ENCODE data around the gene ERBB4.

Gene ERBB4

DNA sequence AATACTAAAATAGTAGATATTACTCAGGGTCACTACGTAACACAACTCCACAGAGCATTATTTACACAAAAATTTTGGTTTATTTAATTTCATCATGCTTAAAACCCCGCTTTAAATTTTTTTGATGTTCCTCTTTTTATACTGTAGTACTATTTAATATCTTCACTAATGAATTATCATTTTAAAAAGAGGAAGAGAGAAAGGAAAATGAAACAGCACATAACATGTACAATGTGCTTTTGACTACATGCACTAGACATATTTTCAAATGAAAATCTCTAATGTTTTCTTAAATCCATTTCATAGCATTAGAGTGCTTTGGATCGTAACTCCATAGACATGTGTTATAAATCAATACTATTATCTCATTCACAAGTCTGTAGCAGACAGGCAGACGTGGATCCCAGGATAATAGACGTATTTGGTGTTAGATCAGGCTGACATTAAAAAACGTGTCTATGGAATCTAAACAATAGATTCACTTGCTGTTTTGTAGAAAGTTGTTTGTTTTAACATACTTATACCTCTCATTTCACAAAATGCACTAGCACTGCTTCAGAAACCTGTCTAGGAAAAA lies 1085.2 kb downstream of the ERBB4 start:
- H3K4me3 ChIP-seq (ENCODE audit: low read depth in 1 of 2, low read length in 1 of 2): no peak overlapping the region
- H3K4me1 ChIP-seq (ENCODE audit: control insufficient read depth in 1 of 2, insufficient read depth in 1 of 2, low read depth in 1 of 2, low read length in 1 of 2): no peaks in the 10 kb centered on the region

DNA sequence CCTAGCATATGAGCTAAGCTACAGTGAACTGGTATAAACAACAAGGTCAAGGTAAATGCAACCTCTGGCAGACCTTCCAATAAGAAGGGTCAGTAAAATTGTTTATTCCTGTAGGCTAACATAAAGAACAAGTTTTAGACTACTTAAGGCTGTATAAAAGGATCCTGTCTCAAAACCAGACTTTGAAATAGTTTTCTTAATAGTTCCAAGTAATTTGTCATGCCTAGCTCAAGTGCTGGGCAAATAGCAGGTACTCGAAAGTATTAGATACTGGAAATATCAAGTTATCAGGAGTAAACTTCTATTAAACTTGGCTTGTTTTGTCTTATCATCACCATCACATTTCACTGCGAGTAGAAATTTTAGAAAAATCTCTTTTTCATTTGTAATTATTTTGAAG lies 1087.0 kb downstream of the ERBB4 start:
- no peaks in the 10 kb centered on the region for H3K9me3 ChIP-seq
- H3K27ac ChIP-seq: no peak overlapping the region
- H3K4me3 ChIP-seq (ENCODE audit: low read depth in 1 of 2, low read length in 1 of 2): no peak overlapping the region
- no peaks in the 10 kb centered on the region for H3K36me3 ChIP-seq
- H3K4me1 ChIP-seq (ENCODE audit: control insufficient read depth in 1 of 2, insufficient read depth in 1 of 2, low read depth in 1 of 2, low read length in 1 of 2): no peaks in the 10 kb centered on the region
- H3K27me3 ChIP-seq: no peaks in the 10 kb centered on the region
- TF ChIP-seq, protein P1, sequence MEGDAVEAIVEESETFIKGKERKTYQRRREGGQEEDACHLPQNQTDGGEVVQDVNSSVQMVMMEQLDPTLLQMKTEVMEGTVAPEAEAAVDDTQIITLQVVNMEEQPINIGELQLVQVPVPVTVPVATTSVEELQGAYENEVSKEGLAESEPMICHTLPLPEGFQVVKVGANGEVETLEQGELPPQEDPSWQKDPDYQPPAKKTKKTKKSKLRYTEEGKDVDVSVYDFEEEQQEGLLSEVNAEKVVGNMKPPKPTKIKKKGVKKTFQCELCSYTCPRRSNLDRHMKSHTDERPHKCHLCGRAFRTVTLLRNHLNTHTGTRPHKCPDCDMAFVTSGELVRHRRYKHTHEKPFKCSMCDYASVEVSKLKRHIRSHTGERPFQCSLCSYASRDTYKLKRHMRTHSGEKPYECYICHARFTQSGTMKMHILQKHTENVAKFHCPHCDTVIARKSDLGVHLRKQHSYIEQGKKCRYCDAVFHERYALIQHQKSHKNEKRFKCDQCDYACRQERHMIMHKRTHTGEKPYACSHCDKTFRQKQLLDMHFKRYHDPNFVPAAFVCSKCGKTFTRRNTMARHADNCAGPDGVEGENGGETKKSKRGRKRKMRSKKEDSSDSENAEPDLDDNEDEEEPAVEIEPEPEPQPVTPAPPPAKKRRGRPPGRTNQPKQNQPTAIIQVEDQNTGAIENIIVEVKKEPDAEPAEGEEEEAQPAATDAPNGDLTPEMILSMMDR (IDR thresholded peaks at IDR 0.05): no peak

More for the DNA sequence above, 1085.2 kb downstream of the ERBB4 start:
- no peak overlapping the region for H3K27ac ChIP-seq
- no peaks in the 10 kb centered on the region for H3K27me3 ChIP-seq
- H3K36me3 ChIP-seq: no peaks in the 10 kb centered on the region
- H3K9me3 ChIP-seq: no peaks in the 10 kb centered on the region
- TF ChIP-seq, protein P1 (IDR thresholded peaks at IDR 0.05): no peak

DNA sequence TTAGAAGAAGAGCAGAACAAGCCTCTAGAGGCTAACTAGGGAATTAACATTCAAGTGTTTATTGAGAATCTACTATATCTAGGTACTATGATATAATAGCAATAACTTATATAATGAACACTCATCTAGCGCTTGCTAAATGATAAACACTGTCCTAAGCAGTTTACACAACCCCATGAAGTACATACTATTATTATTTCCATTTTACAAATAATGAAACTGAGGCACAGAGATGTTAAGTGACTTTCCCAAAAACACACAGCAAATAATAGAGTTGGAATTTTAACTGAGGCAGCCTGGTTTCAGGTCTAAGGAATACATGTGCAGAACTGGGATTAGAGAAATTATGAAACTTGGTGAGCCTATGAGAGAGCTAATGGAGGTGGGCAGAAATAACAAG lies 1088.8 kb downstream of the ERBB4 start:
- Histone ChIP-seq H3K27ac (no peak overlapping the region), H3K9me3 (no peaks in the 10 kb centered on the region), H3K4me3 (ENCODE audit: low read depth in 1 of 2, low read length in 1 of 2) (no peak overlapping the region), H3K27me3 (no peaks in the 10 kb centered on the region), H3K36me3 (no peaks in the 10 kb centered on the region), H3K4me1 (ENCODE audit: control insufficient read depth in 1 of 2, insufficient read depth in 1 of 2, low read depth in 1 of 2, low read length in 1 of 2) (no peaks in the 10 kb centered on the region)
- TF ChIP-seq, protein P1 (IDR thresholded peaks at IDR 0.05): no peak

DNA sequence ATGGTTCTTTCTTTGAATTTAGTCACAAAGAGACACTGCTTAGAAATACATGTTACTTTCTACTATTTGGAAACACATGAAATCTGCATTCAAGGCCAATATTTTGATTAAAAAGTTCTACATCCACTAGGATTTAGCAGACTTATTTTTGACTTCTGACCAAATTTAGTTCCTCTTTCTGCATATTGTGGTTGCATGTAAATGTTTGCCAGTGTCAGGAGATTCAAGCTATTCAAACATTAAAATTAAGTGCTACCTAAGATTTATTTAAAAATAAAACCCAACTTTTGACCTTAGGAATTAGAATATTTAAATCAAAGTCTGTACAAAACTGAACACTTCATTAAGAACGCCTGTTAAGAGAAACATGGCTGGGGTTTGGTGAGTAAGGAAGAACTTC lies 1091.1 kb downstream of the ERBB4 start:
- H3K4me1 ChIP-seq (ENCODE audit: control insufficient read depth in 1 of 2, insufficient read depth in 1 of 2, low read depth in 1 of 2, low read length in 1 of 2): no peaks in the 10 kb centered on the region
- no peak overlapping the region for H3K27ac ChIP-seq
- TF ChIP-seq, protein P1 (IDR thresholded peaks at IDR 0.05): no peak
- no peaks in the 10 kb centered on the region for H3K36me3 ChIP-seq
- no peaks in the 10 kb centered on the region for H3K9me3 ChIP-seq
- H3K4me3 ChIP-seq (ENCODE audit: low read depth in 1 of 2, low read length in 1 of 2): no peak overlapping the region
- no peaks in the 10 kb centered on the region for H3K27me3 ChIP-seq

DNA sequence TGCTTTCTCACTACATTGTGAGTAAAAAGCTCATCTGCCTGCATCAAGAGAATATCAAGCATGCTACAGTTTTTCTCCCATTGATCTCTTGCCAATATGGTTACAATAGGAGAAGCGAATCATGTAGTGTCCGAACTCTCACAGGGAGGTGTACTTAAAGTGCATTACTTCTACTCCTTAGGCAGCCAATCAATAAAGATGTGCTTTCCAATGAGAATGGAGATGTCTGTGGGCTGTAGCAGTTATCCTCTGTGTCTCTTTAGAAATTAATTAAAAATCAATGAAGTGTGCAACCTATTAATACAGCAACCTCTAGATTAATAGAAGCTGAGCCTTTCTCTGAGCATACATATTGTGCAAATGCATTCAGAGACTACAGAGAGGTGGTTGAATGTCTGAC lies 1098.5 kb downstream of the ERBB4 start:
- Histone ChIP-seq H3K9me3 (no peaks in the 10 kb centered on the region), H3K27ac (no peak overlapping the region), H3K4me1 (ENCODE audit: control insufficient read depth in 1 of 2, insufficient read depth in 1 of 2, low read depth in 1 of 2, low read length in 1 of 2) (no peaks in the 10 kb centered on the region), H3K36me3 (no peaks in the 10 kb centered on the region), H3K27me3 (no peaks in the 10 kb centered on the region), H3K4me3 (ENCODE audit: low read depth in 1 of 2, low read length in 1 of 2) (no peak overlapping the region)
- TF ChIP-seq, protein P1 (IDR thresholded peaks at IDR 0.05): no peak

DNA sequence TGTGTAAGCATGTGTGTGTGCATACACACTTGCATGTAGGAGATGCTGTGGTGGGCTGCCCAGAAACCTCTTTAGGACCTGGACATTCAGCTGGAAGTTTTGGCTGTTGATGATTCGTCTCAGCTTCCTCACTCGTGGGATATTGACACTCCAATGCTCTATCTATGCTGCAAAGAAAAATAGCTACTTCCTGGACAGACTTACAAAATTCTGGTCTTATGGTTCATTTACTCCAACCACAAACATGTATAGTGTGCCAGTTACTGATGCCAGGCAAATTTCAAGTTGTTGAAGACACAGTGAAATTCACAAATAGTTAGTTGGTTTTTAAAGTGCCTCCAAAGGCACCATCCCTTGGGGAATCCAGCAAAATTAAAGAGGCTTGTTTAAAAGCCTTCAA lies 1099.6 kb downstream of the ERBB4 start:
- Histone ChIP-seq H3K27me3 (no peaks in the 10 kb centered on the region), H3K36me3 (no peaks in the 10 kb centered on the region), H3K4me3 (ENCODE audit: low read depth in 1 of 2, low read length in 1 of 2) (no peak overlapping the region), H3K9me3 (no peaks in the 10 kb centered on the region), H3K4me1 (ENCODE audit: control insufficient read depth in 1 of 2, insufficient read depth in 1 of 2, low read depth in 1 of 2, low read length in 1 of 2) (no peaks in the 10 kb centered on the region), H3K27ac (no peak overlapping the region)
- TF ChIP-seq, protein P1 (IDR thresholded peaks at IDR 0.05): no peak
